ENCODE data around the gene ADAMTS13.

GRCh38 chr9:133505901-133506652 is 83.9 kb downstream of the ADAMTS13 start:
- TF ChIP-seq CTCF (IDR thresholded peaks at IDR 0.05 in 2 of 3, conservative IDR thresholded peaks at IDR 0.05 in 1 of 3; ENCODE audit: insufficient read depth in 2 of 3, low read depth in 1 of 3, low read length in 3 of 3) = no peak
- no peak for TF ChIP-seq JUN (IDR thresholded peaks at IDR 0.05; ENCODE audit: borderline replicate concordance, low read depth, low read length)
- no peak for TF ChIP-seq JUN (CRISPR knock-in tag; IDR thresholded peaks at IDR 0.05; ENCODE audit: borderline replicate concordance)
